Fibroblast of peridontal ligament (primary cell): ENCODE results near the gene OSGEP.

Experiments
- DNase-seq: peaks from one replicate; pipeline ENCODE4 v3.0.0-alpha.2; 2010; ENCODE audit errors: extremely low read depth

The OSGEP gene

DNA sequence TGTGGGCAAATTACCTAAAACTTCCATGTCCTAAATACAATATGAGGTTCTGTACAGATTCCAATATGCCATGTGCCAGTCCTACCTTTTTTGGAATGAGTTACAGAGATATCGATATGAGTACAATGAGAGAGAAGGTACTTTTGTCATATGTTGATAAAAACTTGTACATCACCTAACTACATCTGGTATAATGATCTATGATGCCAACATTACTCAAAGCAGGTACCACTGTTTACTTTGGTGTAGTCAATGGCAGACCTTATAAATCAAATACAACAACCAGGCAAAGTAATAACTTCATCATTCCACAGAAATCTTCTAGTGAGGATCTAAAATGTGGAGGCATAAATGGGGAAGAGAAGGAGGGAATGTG lies 54.0 kb downstream of the OSGEP start:
- no peak for DNase-seq

DNA sequence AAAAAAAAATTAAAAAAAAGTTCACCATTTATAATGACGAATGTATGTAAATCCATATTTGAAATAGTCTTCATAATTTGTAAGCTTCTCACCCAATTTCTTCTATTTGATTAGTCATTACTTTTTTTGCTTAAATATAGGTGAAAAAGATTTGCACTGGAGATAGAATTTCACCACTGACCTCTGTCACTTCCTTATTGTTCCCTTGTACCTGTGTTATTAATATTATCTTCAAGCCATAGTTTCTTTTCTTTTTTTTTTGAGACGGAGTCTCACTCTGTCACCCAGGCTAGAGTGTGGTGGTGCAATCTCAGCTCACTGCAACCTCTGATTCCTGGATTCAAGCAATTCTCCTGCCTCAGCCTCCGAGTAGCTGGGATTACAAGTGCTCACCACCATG lies 57.1 kb downstream of the OSGEP start:
- DNase-seq: no peak
